Large intestine (tissue), 3 donors: ENCODE data around the gene MAVS. TPM values are rescaled to one million over a fixed set of nuclear protein-coding genes. Genes with fewer than 3 reads are reported as not detected.

Source experiments
- DNase-seq, 2 donors: peaks; one replicate each; pipeline versions ENCODE4 v3.0.0 to v3.0.0-alpha.2; 2013
- H3K27ac ChIP-seq: one replicate; pipeline ENCODE4 v1.5.1; 2013; ENCODE audit warnings: low read length
- H3K27me3 ChIP-seq: 2 replicates; pipeline ENCODE4 v1.6.1; 2013; ENCODE audit warnings: low read length; ENCODE audit not compliant: control insufficient read depth, insufficient read depth
- H3K36me3 ChIP-seq: 2 replicates; pipeline ENCODE4 v1.6.1; 2013; ENCODE audit warnings: low read length; ENCODE audit not compliant: control insufficient read depth, insufficient read depth
- H3K4me1 ChIP-seq: one replicate; pipeline ENCODE4 v1.6.1; 2013; ENCODE audit warnings: low read length; ENCODE audit not compliant: control insufficient read depth, insufficient read depth
- H3K4me3 ChIP-seq: one replicate; pipeline ENCODE4 v1.5.1; 2013; ENCODE audit warnings: low read length
- H3K9me3 ChIP-seq: one replicate; pipeline ENCODE4 v1.6.1; 2013; ENCODE audit warnings: mild to moderate bottlenecking, low read depth, low read length, moderate library complexity; ENCODE audit not compliant: control insufficient read depth
- WGBS: methylation state at CpG from one replicate; pipeline ENCODE4 v1.1.5; 2013; ENCODE audit warnings: low lambda C conversion rate; ENCODE audit not compliant: insufficient coverage; 5-methylcytosine and 5-hydroxymethylcytosine counted together
- polyA plus RNA-seq: library from polyadenylated mRNA; unstranded; fragments of 120-200 nt; gene quantifications from one replicate; pipeline ENCODE4 v1.2.1, GENCODE V29; 2013

The MAVS gene
- polyA plus RNA-seq, 1 donor = 28.4 TPM

- H3K4me3 ChIP-seq = no peak overlapping the region
- H3K9me3 ChIP-seq = no peaks in the 10 kb centered on the region
- peaks cover 55% of the 10 kb centered on the region for H3K4me1 ChIP-seq
- no peak for DNase-seq
- WGBS = 83% methylated on average over 1 of the region's 11 CpGs
- peaks cover 57% of the 10 kb centered on the region for H3K36me3 ChIP-seq
- no peak overlapping the region for H3K27ac ChIP-seq
- no peaks in the 10 kb centered on the region for H3K27me3 ChIP-seq
Observed at GRCh38 chr20:3802524-3803239, 44.0 kb upstream of the MAVS start.

DNA sequence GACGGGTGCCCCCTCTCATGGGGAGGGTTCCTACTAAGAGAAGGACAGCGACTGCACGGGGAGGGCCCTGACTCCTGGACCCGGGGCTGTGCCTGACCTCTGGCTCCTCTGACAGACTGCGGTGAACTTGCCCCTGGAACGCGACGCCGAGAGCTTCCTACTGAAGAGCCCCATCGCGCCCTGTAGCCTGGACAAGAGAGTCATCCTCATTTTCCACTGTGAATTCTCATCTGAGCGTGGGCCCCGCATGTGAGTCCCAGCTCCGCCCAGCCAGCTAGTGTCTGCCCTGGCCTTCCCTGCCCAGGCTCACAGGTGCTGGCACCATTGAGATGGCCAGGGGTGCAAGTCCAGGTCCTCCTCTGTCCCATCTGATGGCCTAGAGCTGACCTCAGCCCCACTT, 43.3 kb upstream of the MAVS start:
- H3K36me3 ChIP-seq = peaks cover 57% of the 10 kb centered on the region
- no peaks in the 10 kb centered on the region for H3K9me3 ChIP-seq
- no peak overlapping the region for H3K27ac ChIP-seq
- no peaks in the 10 kb centered on the region for H3K27me3 ChIP-seq
- WGBS = no CpG with 5 or more reads among the region's 14 CpGs
- peaks cover 57% of the 10 kb centered on the region for H3K4me1 ChIP-seq
- no peak for DNase-seq
- no peak overlapping the region for H3K4me3 ChIP-seq

- H3K4me1 ChIP-seq = peaks cover 56% of the 10 kb centered on the region
- no peaks in the 10 kb centered on the region for H3K9me3 ChIP-seq
- no peak overlapping the region for H3K27ac ChIP-seq
- no peak overlapping the region for H3K4me3 ChIP-seq
- peaks cover 57% of the 10 kb centered on the region for H3K36me3 ChIP-seq
- no peak for DNase-seq
- H3K27me3 ChIP-seq = no peaks in the 10 kb centered on the region
- no CpG with 5 or more reads among the region's 6 CpGs for WGBS
Observed at GRCh38 chr20:3803854-3804253, 42.8 kb upstream of the MAVS start.

- Histone ChIP-seq H3K4me1 (peaks cover 51% of the 10 kb centered on the region), H3K9me3 (no peaks in the 10 kb centered on the region), H3K36me3 (peaks cover 57% of the 10 kb centered on the region), H3K27me3 (no peaks in the 10 kb centered on the region), H3K4me3 (no peak overlapping the region), H3K27ac (no peak overlapping the region)
- no peak for DNase-seq
- WGBS = no CpG with 5 or more reads among the region's 11 CpGs
Observed at GRCh38 chr20:3804254-3804751, 42.3 kb upstream of the MAVS start.

GRCh38 chr20:3804781-3805180, 41.9 kb upstream of the MAVS start:
- Histone ChIP-seq H3K9me3 (no peaks in the 10 kb centered on the region), H3K4me1 (peaks cover 46% of the 10 kb centered on the region), H3K27ac (no peak overlapping the region), H3K36me3 (peaks cover 57% of the 10 kb centered on the region), H3K27me3 (no peaks in the 10 kb centered on the region), H3K4me3 (no peak overlapping the region)
- WGBS = no CpG with 5 or more reads among the region's 11 CpGs
- no peak for DNase-seq

DNA sequence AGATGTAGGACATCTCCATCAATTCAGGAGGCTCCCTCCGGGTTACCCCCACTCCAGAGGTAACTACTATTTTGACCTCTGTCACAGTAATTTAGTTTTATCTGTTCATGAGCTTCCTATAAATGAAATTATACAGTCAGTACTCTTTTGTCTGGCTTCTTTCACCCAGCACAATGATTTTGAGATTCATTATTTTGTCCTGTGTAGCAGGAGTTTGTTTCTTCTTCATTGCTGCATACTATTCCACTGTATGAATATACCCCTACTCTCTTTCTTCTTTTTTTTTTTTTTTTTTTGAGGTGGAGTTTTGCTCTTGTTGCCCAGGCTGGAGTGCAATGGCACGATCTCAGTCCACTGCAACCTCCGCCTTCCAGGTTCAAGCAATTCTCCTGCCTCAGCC, 38.1 kb upstream of the MAVS start:
- WGBS = no CpG with 5 or more reads among the region's 3 CpGs
- H3K27ac ChIP-seq = peak overlapping the region; percentile 91
- H3K9me3 ChIP-seq = no peaks in the 10 kb centered on the region
- peaks cover 21% of the 10 kb centered on the region for H3K36me3 ChIP-seq
- H3K4me3 ChIP-seq = no peak overlapping the region
- peaks cover 53% of the 10 kb centered on the region for H3K4me1 ChIP-seq
- no peak for DNase-seq
- no peaks in the 10 kb centered on the region for H3K27me3 ChIP-seq

DNA sequence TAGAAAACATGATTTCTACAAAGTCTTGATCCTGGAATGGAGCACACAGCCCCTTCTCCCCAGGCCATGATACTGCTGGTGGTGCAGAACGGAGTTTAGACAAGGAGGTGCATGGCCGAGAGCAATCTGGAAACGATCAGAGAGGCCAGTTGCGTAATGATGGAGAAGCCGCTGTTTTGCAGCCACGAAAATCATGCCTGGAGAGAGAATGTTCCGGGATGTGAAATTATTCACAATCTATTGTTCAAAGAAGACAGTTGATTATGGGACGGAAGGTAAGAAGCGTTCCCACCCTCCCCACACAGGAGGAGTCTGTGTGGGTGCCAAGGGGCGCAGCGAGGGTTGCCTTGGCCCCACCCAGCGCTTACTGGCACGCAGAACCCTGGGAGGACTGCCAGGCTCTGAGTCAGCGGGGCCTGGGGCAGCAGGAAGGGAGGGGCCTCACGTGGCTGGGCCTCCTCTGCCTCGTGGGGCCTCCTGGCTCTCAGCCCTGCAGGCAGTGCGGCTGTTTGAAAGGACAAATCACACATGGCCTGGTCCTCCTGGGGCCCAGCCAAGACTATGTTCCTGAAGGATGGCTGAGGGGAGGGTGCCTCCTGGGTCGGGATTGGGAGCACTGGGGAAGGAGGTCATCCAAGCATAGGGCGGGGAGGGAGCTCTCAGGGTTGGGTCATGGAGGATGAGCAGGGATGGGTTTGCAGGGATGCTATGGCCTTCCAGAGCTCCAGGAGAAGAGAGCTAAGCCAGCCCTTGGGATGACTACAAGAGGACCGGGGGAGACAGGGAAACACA, 35.0 kb upstream of the MAVS start:
- Histone ChIP-seq H3K27ac (peak overlapping the region; percentile 93), H3K4me3 (peak overlapping the region; percentile 32), H3K9me3 (no peaks in the 10 kb centered on the region), H3K36me3 (no peaks in the 10 kb centered on the region), H3K27me3 (no peaks in the 10 kb centered on the region), H3K4me1 (peaks cover 52% of the 10 kb centered on the region)
- peak; percentile 98 to 99 for DNase-seq
- WGBS = 100% methylated on average over 1 of the region's 20 CpGs

- peak overlapping the region; percentile 93 for H3K27ac ChIP-seq
- H3K4me3 ChIP-seq = no peak overlapping the region
- H3K27me3 ChIP-seq = no peaks in the 10 kb centered on the region
- no peak for DNase-seq
- WGBS = no CpG with 5 or more reads among the region's 9 CpGs
- no peaks in the 10 kb centered on the region for H3K9me3 ChIP-seq
- H3K4me1 ChIP-seq = peaks cover 46% of the 10 kb centered on the region
- H3K36me3 ChIP-seq = no peaks in the 10 kb centered on the region
Observed at GRCh38 chr20:3812259-3812681, 34.4 kb upstream of the MAVS start.

GRCh38 chr20:3812975-3813847, 33.4 kb upstream of the MAVS start:
- Histone ChIP-seq H3K27ac (peak overlapping the region; percentile 14), H3K4me1 (peaks cover 38% of the 10 kb centered on the region), H3K4me3 (no peak overlapping the region), H3K36me3 (no peaks in the 10 kb centered on the region), H3K9me3 (no peaks in the 10 kb centered on the region), H3K27me3 (no peaks in the 10 kb centered on the region)
- peak in 1 of 2 donors; percentile 31 for DNase-seq
- WGBS = no CpG with 5 or more reads among the region's 8 CpGs
